GM21528 (cell line): ENCODE data around the gene LTBP2.

Source experiments
- ATAC-seq: cut with Tn5 transposase; IDR thresholded peaks from one replicate; pipeline ENCODE4 v1.9.1; 2021; ENCODE audit warnings: mild to moderate bottlenecking, moderate library complexity; ENCODE audit not compliant: unreplicated experiment, low FRiP score

LTBP2 gene

GRCh38 chr14:74614508-74615495, 2.8 kb upstream of the LTBP2 start:
- ATAC-seq, result no peak

GRCh38 chr14:74613211-74613914, 1.3 kb upstream of the LTBP2 start:
- ATAC-seq, result no peak

GRCh38 chr14:74612350-74613021, 449 bp upstream of the LTBP2 start:
- ATAC-seq, result peak; percentile 56

GRCh38 chr14:74610866-74611649, 979 bp downstream of the LTBP2 start:
- no peak for ATAC-seq

GRCh38 chr14:74610199-74610865, 1.7 kb downstream of the LTBP2 start:
- ATAC-seq, result no peak

- no peak for ATAC-seq
Observed at GRCh38 chr14:74609721-74610120, 2.3 kb downstream of the LTBP2 start.

GRCh38 chr14:74608959-74609611, 3.0 kb downstream of the LTBP2 start:
- no peak for ATAC-seq

GRCh38 chr14:74606727-74607126, 5.3 kb downstream of the LTBP2 start:
- ATAC-seq, result no peak

GRCh38 chr14:74605531-74606223, 6.4 kb downstream of the LTBP2 start:
- ATAC-seq, result no peak

GRCh38 chr14:74604911-74605310, 7.1 kb downstream of the LTBP2 start:
- no peak for ATAC-seq

- ATAC-seq, result no peak
Observed at GRCh38 chr14:74604157-74604556, 7.9 kb downstream of the LTBP2 start.

- no peak for ATAC-seq
Observed at GRCh38 chr14:74601982-74602381, 10.1 kb downstream of the LTBP2 start.

- no peak for ATAC-seq
Observed at GRCh38 chr14:74599946-74600345, 12.1 kb downstream of the LTBP2 start.

GRCh38 chr14:74599321-74599761, 12.7 kb downstream of the LTBP2 start:
- ATAC-seq, result no peak

GRCh38 chr14:74596741-74597450, 15.1 kb downstream of the LTBP2 start:
- no peak for ATAC-seq

GRCh38 chr14:74595006-74595735, 16.9 kb downstream of the LTBP2 start:
- no peak for ATAC-seq

- no peak for ATAC-seq
Observed at GRCh38 chr14:74594606-74595005, 17.4 kb downstream of the LTBP2 start.
